ENCODE data around the gene RCN2. TPM values are rescaled to one million over a fixed set of nuclear protein-coding genes. Genes with fewer than 3 reads are reported as not detected.
"Not testable (repeated sequence)": the region's sequence is repeated elsewhere in the genome, so short reads cannot be mapped to it uniquely, and the experiment has no call there.

RCN2 gene
- total and polyA plus RNA-seq, 2 experiments from 2014 or later, result 170 to 327 TPM

DNA sequence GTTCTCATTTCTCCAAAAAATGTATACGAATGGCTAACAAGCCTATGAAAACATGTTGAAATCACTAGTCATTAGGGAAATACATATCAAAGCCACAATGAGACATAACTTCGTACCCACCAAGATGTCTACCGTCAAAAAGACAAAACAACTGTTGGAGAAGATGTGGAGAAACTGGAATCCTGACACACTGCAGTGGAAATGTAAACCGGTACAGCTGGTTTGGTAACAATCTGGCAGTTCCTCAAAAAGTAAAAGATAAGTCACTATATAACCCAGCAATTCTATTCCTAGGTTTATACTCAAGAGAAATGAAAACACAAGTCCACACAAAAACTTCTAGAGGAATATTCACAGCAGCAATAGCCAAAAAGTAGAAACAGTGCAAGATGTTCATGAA, 33.4 kb upstream of the RCN2 start (continued):
- no peak for TF ChIP-seq CTCF (conservative IDR thresholded peaks at IDR 0.05; ENCODE audit: low read depth in 2 of 2)
- no peak for TF ChIP-seq EZH2phosphoT487 (IDR thresholded peaks at IDR 0.05; ENCODE audit: unreplicated experiment)

- H2AFZ ChIP-seq; H3K27me3 Mint-ChIP-seq (ENCODE audit: insufficient read depth, low read depth, poor library complexity); H3K27ac ChIP-seq (ENCODE audit: low read depth); H3F3A ChIP-seq (replicated peaks; ENCODE audit: low read depth); H3K4me1 ChIP-seq (ENCODE audit: insufficient read depth); H3K27me3 ChIP-seq (ENCODE audit: insufficient read depth); H3K36me3 ChIP-seq (ENCODE audit: insufficient read depth); H4K20me1 ChIP-seq (replicated peaks; ENCODE audit: insufficient read depth); H3K4me3 Mint-ChIP-seq; H3K4me3 ChIP-seq; H3K79me2 ChIP-seq (replicated peaks; ENCODE audit: insufficient read depth); ATAC-seq; H3K4me2 ChIP-seq; H3K27ac Mint-ChIP-seq; H3K9me2 ChIP-seq (ENCODE audit: insufficient read depth); DNase-seq (ENCODE audit: low spot score): not testable (repeated sequence)
- Mint-ChIP-seq H3K9me3 (peaks cover 24% of the 10 kb centered on the region), H3K4me1 (peaks cover 10% of the 10 kb centered on the region; the same call in 2 of the 3 replicates), H3K36me3 (ENCODE audit: low read depth) (peaks cover 16% of the 10 kb centered on the region; the same call in 2 of the 3 replicates)
These were observed 32.2 kb upstream of the RCN2 start for GRCh38 chr15:76899176-76899930.

- not testable (repeated sequence) for H3K9me2 ChIP-seq (ENCODE audit: insufficient read depth); H3K4me3 Mint-ChIP-seq; H3K27me3 Mint-ChIP-seq (ENCODE audit: insufficient read depth, low read depth, poor library complexity); H3K27ac Mint-ChIP-seq; H3K4me1 ChIP-seq (ENCODE audit: insufficient read depth); ATAC-seq; H2AFZ ChIP-seq; H4K20me1 ChIP-seq (replicated peaks; ENCODE audit: insufficient read depth); H3K79me2 ChIP-seq (replicated peaks; ENCODE audit: insufficient read depth); DNase-seq (ENCODE audit: low spot score); H3K36me3 ChIP-seq (ENCODE audit: insufficient read depth); H3K4me2 ChIP-seq; H3F3A ChIP-seq (replicated peaks; ENCODE audit: low read depth); H3K4me3 ChIP-seq; H3K27me3 ChIP-seq (ENCODE audit: insufficient read depth); H3K27ac ChIP-seq (ENCODE audit: low read depth)
- Mint-ChIP-seq H3K4me1 (peaks cover 12% of the 10 kb centered on the region; the same call in 2 of the 3 replicates), H3K9me3 (peaks cover 24% of the 10 kb centered on the region), H3K36me3 (ENCODE audit: low read depth) (peaks cover 16% of the 10 kb centered on the region; the same call in 2 of the 3 replicates)
These were observed 31.6 kb upstream of the RCN2 start for GRCh38 chr15:76899931-76900310.

- Histone ChIP-seq H3K27ac (ENCODE audit: low read depth) (no peak overlapping the region), H3K4me2 (no peak overlapping the region), H3K9me2 (ENCODE audit: insufficient read depth) (no peaks in the 10 kb centered on the region), H2AFZ (no peak overlapping the region), H3K4me1 (ENCODE audit: insufficient read depth) (peaks cover 19% of the 10 kb centered on the region), H3F3A (replicated peaks; ENCODE audit: low read depth) (peaks cover 7% of the 10 kb centered on the region; the same call in 1 of the 2 replicates), H4K20me1 (replicated peaks; ENCODE audit: insufficient read depth) (0 out of 2 replicates have a peak, but pooled peaks cover 3% of the 10 kb centered on the region), H3K36me3 (ENCODE audit: insufficient read depth) (no peaks in the 10 kb centered on the region), H3K27me3 (ENCODE audit: insufficient read depth) (peaks cover 12% of the 10 kb centered on the region), H3K4me3 (no peak overlapping the region), H3K79me2 (replicated peaks; ENCODE audit: insufficient read depth) (peaks cover 7% of the 10 kb centered on the region)
- Mint-ChIP-seq H3K27me3 (ENCODE audit: insufficient read depth, low read depth, poor library complexity) (peaks cover 11% of the 10 kb centered on the region), H3K27ac (no peak overlapping the region), H3K4me3 (no peak overlapping the region), H3K4me1 (peaks cover 21% of the 10 kb centered on the region), H3K9me3 (peaks cover 24% of the 10 kb centered on the region), H3K36me3 (ENCODE audit: low read depth) (peaks cover 16% of the 10 kb centered on the region; the same call in 2 of the 3 replicates)
- ATAC-seq (no peak), DNase-seq (ENCODE audit: low spot score) (no peak)
- no peak for TF ChIP-seq REST (IDR thresholded peaks at IDR 0.05; ENCODE audit: unreplicated experiment)
These were observed 29.6 kb upstream of the RCN2 start for GRCh38 chr15:76901965-76902364.
